VCaP (cell line): ENCODE measurements around the gene TMEM151A.
A peak's percentile ranks its signal among the peaks of the same experiment; 100 is the strongest.

Source experiments
- H3K27ac ChIP-seq: fragments of 450-650 bp; 2 replicates; pipeline ENCODE4 v1.5.1; 2017
- TF ChIP-seq, protein P1 (sequence below): fragments of 450-650 bp; conservative IDR thresholded peaks from 2 replicates; pipeline ENCODE4 v1.5.1; 2017; ENCODE audit warnings: mild to moderate bottlenecking, moderate library complexity

The TMEM151A gene

GRCh38 chr11:66287889-66288670, 3.6 kb upstream of the TMEM151A start:
- TF ChIP-seq, protein P1, sequence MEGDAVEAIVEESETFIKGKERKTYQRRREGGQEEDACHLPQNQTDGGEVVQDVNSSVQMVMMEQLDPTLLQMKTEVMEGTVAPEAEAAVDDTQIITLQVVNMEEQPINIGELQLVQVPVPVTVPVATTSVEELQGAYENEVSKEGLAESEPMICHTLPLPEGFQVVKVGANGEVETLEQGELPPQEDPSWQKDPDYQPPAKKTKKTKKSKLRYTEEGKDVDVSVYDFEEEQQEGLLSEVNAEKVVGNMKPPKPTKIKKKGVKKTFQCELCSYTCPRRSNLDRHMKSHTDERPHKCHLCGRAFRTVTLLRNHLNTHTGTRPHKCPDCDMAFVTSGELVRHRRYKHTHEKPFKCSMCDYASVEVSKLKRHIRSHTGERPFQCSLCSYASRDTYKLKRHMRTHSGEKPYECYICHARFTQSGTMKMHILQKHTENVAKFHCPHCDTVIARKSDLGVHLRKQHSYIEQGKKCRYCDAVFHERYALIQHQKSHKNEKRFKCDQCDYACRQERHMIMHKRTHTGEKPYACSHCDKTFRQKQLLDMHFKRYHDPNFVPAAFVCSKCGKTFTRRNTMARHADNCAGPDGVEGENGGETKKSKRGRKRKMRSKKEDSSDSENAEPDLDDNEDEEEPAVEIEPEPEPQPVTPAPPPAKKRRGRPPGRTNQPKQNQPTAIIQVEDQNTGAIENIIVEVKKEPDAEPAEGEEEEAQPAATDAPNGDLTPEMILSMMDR, result no peak
- H3K27ac ChIP-seq, result peak overlapping the region; percentile 98

GRCh38 chr11:66288671-66289547, 2.8 kb upstream of the TMEM151A start, which contains the start of gene YIF1A:
YIF1A (minus strand) TSS chr11:66289143; CDS start chr11:66288985, 158 bp downstream.
- peak within 1 kb of the TSS; percentile 98 for H3K27ac ChIP-seq
- TF ChIP-seq, protein P1, result peak; percentile 54

GRCh38 chr11:66289548-66290329, 2.0 kb upstream of the TMEM151A start:
- TF ChIP-seq, protein P1, result no peak

GRCh38 chr11:66290330-66290621, 1.4 kb upstream of the TMEM151A start:
- peak overlapping the region; percentile 98 for H3K27ac ChIP-seq
- TF ChIP-seq, protein P1, result no peak

More at GRCh38 chr11:66289548-66290329, 2.0 kb upstream of the TMEM151A start:
- peak overlapping the region; percentile 98 for H3K27ac ChIP-seq

DNA sequence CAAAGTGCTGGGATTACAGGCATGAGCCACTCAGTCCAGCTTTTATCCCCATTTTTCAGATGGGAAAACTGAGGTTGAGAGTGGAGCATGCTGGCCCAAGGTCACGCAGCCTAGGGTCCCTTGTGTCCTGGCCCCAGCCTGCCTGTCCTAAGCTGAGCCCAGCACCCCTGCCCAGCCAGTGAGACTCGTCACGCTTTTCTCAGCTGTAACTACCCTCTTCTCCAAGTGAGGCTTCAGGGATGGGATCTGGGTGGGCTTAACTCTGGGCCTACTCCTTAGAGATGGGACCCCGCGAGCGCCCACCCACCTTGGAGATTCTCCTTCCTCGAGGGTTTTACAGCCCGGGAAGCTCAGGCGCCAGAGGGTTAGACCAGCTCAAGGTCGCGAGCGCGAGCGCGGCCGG, 390 bp upstream of the TMEM151A start:
- TF ChIP-seq, protein P1, result no peak
- peak overlapping the region; percentile 78; the same call in 1 of the 2 replicates for H3K27ac ChIP-seq

GRCh38 chr11:66292543-66293332, 1.0 kb downstream of the TMEM151A start:
- TF ChIP-seq, protein P1, result no peak

More at GRCh38 chr11:66292543-66293332, 1.0 kb downstream of the TMEM151A start:
- H3K27ac ChIP-seq, result peak overlapping the region; percentile 78; the same call in 1 of the 2 replicates
